NCI-H446 (cell line): ENCODE results near the gene TSPAN1.
"Not testable (repeated sequence)": the region's sequence is repeated elsewhere in the genome, so short reads cannot be mapped to it uniquely, and the experiment has no call there.

Experiments
- DNase-seq, 2 experiments: peaks; one replicate each; lab custom pipeline; 2025; lab: John Stamatoyannopoulos, UW

The TSPAN1 gene

GRCh38 chr1:46219551-46220520 lies 44.9 kb downstream of the TSPAN1 start:
- DNase-seq = peak in 1 of 2 experiments; percentile 21

- DNase-seq = no peak
Observed at GRCh38 chr1:46220808-46221207, 45.9 kb downstream of the TSPAN1 start.

GRCh38 chr1:46221749-46222148 lies 46.9 kb downstream of the TSPAN1 start:
- DNase-seq = no peak

- not testable (repeated sequence) for DNase-seq
Observed at GRCh38 chr1:46223055-46223454, 48.2 kb downstream of the TSPAN1 start.

GRCh38 chr1:46223472-46223943 lies 48.6 kb downstream of the TSPAN1 start:
- DNase-seq = peak; percentile 81 to 93

- no peak for DNase-seq
Observed at GRCh38 chr1:46224966-46225365, 50.1 kb downstream of the TSPAN1 start.

GRCh38 chr1:46231231-46231630 lies 56.3 kb downstream of the TSPAN1 start:
- DNase-seq = not testable (repeated sequence)
